ENCODE measurements around the gene LARP4B.
"Not testable (repeated sequence)": the region's sequence is repeated elsewhere in the genome, so short reads cannot be mapped to it uniquely, and the experiment has no call there.

LARP4B gene

DNA sequence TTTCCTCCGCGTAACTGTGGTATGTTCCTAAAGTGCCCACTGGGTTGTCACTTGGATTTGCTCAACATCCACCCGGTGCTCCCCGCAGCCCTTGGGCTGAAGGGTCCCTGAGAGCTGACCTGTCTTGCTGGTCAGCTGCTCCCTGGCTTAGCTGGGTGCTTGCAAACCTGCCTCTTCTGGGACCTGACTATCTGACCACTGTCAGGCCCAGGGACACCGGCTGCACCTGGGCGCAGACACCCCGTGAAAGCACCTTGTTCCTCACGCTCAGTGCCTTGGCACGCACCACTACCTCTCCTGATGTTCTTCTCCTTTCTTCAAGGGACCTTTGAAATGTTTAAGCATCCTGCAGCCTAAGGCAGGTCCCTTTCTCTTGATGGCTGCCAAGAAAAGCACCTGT lies 26.6 kb upstream of the LARP4B start:
- no peak for DNase-seq (ENCODE audit: low read depth in 2 of 2)

DNA sequence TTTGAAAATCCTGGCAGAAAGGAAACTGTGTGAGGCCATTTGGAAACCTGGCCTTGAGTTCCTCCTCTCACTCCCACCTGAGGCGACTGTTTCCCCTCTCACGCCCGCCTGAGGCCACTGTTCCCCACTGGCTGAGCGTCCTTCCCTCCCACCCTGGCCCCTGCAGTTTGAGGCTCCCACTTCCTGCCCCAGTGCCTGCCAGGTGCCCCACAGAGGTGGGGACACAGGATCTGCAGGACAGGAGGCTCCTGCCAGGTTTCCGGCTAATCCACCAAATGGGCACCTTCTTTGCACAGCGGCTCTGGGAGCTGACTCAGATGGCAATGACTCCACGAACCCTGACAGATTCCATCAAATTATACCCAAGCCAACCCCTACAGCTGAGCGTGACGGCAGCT lies 24.3 kb upstream of the LARP4B start:
- DNase-seq (ENCODE audit: low read depth in 2 of 2) = no peak

DNA sequence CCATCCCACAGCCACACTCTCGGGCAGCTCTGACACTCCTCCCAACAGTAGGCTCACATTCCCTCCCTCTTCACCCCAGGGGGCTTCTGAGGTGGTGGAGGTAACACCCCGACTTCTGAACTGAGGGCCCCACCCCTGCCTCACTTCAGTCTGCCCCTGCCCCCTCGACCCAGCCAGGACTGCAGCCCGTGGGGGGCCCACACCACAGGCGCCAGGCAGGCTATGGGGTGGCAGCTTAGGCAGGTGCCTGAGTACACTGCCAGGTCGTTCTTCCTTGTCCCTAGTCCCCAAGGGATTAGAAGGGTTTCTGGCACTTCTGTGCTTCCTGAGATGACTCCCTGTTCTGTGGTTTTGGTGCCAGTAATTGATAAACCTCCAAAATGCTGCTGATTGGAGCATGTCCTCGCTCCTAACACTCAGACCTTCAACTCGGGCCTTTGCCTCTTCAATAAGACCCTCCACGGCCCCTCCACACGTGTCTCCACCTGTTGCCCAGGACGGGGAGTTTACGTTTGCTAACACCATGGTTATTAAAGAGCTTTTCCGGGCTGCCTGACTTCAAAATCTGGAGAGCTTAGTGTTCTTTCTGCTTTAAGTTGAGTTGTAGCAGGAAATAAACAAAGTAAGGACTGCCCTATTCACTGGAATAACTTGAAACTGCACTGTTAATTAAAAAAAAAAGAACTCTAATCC lies 23.8 kb upstream of the LARP4B start:
- no peak for DNase-seq (ENCODE audit: low read depth in 2 of 2)

DNA sequence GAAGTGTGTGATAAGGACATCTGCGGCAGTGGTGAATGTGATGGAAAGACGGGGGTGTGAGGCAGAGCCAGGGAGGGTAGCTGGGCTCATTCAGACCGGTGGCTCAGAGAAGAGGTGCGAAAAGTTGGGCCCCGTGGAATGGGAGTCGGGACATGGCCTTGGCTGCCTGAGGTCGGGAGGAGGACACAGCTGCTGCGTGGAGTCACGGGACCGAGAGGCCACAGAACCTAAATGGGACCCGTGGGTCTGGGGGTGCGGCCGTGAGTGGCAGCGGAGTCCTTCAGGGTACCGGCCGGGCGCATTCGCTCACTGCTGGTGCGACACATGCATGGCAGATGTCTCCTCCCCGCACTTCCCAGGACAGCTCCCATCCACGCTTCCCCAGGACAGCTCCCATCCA lies 22.9 kb upstream of the LARP4B start:
- DNase-seq (ENCODE audit: low read depth in 2 of 2) = no peak

DNA sequence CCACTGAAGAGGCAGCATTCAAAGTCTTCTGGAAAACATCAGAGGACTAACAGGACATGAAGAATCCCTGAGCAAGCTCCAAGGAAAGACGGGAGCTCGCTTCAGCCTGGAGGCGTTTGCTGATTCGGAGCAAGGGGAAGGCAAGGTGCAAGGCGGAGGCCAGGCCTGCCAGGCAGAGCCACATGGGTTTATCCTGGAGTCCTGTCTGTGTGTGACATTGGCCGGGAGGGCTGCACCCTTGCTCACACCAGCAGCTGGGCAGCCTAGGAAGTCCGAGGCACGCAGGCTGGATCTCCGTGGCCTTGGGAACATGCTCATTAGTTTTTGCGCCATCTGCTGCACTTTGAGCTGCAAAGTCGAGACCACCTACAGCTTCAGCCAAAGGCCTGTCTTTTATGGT lies 22.3 kb upstream of the LARP4B start:
- no peak for DNase-seq (ENCODE audit: low read depth in 2 of 2)

DNA sequence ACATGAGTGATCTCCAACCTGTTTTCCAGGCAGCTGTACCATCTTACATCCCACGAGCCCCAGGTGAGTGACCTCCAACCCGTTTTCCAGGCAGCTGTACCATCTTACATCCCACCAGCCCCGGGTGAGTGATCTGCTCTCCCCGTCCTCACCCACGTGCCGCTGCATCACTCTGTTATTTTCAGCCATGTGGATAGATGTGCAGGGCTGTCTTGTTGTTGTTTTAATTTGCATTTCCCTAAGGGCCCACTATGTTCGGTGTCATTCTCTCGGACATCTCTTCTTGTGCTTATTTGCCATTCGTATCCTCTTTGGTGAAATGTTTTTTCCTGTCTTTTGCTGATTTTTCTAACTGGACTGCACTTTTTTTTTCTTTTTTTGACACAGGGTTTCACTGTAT lies 17.9 kb upstream of the LARP4B start:
- no peak for DNase-seq (ENCODE audit: low read depth in 2 of 2)

DNA sequence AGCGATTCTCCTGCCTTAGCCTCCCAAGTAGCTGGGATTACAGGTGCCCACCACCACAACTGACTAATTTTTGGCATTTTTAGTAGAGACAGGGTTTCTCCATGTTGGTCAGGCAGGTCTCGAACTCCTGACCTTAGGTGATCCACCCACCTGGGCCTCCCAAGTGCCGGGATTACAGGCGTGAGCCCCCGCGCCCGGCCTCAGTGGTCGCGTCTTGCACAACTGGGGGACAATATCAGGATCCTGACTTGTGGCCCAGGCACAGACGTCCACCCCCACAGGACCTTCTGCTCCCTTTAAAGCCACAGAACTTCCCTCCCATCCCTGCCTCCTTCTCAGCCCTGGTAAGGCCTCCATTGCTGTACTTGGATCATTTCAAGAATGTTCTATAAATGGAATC lies 16.8 kb upstream of the LARP4B start:
- no peak for DNase-seq (ENCODE audit: low read depth in 2 of 2)

DNA sequence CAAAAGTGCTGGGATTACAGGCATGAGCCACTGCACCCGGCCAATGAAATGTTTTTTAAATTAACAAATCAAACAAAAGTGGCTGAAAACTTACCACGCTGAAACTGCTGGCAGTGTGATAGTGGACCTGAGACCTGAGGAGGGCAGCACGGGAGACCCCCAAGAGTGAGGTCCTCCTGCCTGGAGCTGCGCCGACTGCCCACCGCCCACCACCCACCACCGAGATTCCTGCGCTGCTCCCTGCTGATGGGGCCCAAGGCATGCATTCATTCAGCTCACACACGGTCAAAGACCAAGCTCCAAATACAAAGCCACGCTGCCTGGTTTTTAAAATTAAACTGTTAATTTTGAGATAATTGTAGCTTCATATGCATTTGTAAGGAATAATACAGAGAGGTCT lies 16.4 kb upstream of the LARP4B start:
- DNase-seq (ENCODE audit: low read depth in 2 of 2) = no peak

DNA sequence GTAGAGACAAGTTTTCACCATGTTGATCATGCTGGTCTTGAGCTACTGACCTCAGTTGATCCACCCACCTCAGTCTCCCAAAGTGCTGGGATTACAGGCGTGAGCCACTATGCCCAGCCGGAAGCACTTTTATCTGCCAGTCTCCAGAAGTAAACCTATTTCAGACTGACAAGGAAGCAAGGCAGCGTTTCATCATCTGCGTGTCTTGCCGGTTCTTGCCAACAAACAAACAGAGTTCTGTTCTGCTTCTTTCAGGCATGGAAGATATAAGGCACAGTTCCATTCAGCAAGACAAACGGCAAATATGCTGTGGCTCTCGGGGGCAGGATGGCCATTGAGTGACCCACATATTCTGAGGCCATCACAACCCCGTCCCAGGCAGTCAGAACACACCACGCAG lies 15.5 kb upstream of the LARP4B start:
- DNase-seq (ENCODE audit: low read depth in 2 of 2) = no peak

DNA sequence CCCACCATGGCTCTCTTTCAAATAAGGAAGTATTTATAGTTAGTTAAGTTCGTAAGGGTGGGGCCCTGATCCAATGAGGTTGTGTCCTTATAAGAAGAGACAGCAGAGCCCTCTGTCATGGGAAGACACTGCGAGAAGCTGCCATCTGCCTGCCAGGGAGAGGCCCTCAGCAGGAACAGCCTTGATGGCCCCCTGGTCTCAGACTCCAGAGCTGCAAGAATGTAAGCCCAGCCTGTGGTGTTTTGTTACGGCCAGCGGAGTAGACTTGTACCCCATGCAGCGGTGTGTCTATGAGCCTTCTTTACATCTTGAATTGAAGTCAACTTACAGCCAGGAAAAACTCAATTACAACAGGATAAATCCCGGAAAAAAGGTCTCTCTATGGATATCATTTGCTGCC lies 14.3 kb upstream of the LARP4B start:
- no peak for DNase-seq (ENCODE audit: low read depth in 2 of 2)

DNA sequence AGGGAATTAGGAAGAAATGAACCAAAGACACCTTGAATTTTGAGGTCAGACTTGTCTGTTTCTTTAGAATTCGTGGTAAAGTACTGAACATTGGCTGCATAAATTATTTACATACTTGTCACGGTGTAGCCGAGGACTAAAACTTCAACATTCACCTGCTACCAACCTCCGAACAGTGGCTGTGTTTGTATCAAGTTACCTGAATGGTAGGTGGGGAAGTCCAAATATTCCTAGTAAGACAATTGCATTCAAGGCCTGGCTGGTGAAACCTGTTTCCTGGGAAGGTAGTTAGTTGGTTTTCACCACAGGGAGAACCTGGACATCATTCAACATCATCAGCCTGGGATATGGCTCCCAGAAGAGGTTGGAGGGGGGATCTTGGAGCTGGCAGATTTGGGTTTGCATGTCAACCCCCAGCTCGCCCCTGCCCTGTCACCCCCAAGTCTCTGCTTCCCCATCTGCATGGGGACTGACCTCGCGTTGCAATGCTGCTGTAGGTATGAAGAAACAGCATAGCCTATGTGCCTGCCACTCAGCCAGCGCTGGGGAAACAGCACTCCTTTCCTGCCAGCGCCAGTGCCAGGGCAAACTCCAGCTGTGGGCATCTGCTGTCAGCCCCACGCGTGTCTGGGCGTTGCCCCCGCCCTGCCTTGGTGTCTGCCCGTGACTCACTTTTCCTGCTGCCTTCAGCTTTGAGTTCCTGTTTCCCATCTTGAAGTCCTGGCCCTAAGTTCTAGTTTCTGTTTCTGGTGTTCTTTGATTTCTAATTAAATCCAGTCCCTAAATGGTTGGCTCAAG lies 12.7 kb upstream of the LARP4B start:
- no peak for DNase-seq (ENCODE audit: low read depth in 2 of 2)

DNA sequence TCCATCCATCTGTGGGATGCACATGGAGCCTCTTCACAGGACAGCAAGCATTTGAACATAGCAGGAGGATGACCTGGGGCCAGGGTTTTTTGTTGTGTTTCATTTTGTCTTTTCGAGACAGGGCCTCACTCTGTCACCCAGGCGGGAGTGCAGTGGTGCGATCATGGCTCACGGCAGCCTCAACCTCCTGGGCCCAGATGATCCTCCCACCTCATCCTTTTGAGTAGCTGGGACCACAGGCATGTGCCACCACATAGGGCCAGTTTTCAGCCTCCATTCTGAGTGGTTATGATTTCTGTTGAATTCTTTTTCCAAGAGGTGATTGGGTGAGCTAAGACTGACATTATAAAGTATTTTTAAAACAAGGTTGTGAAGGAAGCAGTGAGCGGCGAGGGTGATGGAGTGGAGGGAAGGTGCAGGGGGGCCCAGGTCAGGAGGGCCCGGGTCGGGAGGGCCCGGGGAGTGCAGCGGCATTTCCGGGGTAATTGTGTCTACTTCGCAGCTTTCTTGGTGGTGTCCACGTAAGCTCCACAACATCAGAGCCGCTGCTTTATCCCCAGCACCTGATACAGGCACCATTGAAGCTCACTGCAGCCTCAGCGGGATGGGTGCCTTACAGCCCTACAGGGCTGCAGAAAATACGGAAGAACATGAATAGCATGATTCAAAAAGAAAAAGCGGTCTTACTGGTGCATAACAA lies 12.0 kb upstream of the LARP4B start:
- DNase-seq (ENCODE audit: low read depth in 2 of 2) = no peak

DNA sequence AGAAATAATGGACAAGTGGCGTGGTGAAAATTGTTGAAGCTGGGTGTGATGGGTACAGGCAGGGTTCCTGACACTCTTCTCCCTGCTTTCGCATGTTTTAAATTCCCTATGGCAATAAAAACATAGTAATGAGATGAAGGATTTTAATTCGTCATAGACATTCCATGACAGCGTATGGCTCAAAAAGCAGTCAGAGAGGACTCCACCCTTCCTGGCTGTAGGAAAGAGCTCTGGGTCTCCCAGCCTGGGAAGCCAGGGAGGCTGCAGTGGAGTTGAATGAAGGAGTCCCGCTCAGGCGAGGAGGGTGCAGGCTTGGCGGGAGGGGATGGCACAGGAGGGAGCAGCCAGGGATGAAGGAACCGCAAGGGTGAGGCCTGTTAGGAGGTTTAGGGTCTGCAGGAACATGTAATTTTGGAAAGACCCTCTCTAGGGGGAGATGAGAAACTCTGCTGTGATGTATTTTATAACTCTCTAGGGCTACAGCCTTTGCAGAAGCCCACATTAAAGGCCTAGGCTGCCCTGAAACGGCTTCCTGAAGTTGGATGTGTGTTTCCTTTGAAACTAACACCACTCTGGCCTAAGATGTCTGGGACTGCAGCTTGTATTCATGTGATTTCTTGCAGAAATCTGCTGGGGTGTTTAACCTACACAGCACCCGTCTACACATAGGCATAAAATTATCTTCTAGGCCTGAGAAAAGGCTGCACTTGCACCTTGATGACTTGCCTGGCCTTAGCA lies 7.6 kb upstream of the LARP4B start:
- DNase-seq (ENCODE audit: low read depth in 2 of 2) = no peak

DNA sequence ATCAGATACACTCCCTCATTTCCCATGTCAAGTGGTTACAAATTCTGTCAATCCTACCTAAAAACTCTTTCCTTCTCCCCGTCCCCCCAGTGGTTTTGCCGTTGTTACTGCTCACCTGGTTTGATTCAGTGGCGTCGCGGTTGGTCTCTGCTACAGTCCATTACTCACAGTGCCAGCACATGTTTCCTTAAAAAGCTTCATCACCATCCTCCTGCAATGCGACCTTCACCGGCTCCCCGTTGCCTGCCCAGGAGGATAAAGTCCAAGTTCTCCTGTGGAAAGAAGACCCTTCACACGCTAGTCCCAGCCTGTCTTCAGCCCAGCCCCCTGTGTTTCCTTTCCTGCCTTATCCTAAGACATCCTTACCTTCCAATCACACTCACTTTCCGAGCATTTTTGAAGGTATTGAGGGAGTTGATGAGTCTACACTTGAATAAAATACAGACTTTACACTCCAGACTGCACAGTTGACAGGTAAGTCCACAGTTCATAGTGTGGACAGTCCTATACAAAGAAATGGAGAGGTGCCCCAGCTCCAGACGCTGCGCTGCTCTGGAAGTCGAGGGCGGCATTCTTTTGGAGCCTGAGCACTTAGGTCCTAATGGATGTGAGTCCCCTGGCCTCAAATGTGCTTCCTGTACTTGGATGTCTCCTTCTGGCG lies 3.4 kb upstream of the LARP4B start:
- DNase-seq (ENCODE audit: low read depth in 2 of 2) = no peak

DNA sequence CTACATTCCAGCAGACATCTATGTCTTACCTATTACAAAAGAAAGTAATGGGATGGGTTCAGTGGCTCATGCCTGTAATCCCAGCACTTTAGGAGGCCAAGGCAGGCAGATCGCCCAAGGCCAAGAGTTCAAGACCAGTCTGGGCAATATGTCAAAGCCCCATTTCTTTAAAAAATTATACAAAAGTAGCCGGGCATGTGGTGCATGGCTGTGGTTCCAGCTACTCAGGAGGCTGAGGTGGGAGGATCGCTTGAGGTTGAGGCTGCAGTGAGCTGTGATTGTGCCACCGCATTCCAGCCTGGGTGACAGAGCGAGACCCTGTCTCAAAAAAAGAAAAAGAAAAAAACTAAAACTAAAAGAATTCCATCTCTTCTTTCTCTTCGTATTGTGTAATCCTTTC lies 2.7 kb upstream of the LARP4B start:
- DNase-seq (ENCODE audit: low read depth in 2 of 2) = not testable (repeated sequence)

DNA sequence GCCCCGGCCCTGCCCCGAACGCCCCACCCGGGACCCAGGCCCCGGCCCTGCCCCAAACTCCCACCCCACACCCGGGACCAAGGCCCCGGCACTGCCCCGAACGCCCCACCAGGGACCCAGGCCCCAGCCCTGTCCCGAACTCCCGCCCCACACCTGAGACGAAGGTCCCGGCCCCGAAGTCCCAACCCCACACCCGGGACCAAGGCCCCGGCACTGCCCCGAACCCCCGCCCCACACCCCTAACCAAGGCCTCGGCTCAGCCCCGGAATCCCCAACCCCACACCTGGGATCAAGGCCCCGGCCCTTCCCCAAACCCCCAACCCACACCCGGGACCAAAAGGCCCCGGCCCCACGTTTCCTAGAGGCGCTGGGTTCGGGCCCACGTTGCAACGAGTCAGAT lies 1.1 kb upstream of the LARP4B start:
- no peak for DNase-seq (ENCODE audit: low read depth in 2 of 2)

DNA sequence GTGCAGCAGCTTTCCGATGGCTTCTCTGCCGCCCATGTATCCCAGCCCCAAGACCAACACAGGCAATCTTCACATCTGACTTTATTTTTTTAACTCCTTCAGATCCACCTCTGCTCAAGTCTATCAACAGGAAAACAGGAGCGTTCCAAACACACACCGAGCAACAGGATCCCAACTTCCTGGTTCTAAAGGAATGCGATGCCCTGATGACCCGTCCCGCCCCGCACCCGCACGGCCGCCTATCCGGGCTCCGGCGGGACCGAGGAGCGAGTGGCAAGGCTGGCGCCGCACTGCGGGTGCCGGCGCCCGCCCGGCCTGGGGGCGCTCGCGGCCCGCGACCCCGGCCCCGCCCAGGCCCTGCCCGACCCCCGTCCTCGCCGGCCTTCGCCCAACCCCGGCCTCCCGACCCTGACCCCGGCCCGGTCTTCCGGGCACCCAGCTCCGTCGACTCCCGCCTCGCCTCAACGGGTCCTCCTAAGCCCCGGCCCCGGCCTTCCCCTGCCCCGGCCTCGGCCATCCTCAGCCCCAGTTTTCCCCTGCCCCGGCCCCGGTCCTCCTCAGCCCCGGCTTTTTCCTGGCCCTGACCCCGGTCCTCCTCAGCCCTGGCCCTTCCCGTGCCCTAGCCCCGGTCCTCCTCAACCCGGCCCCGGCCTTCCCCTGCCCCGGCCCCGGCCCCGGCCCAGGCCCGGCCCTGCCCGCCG lies 730 bp downstream of the LARP4B start:
- DNase-seq (ENCODE audit: low read depth in 2 of 2) = no peak

DNA sequence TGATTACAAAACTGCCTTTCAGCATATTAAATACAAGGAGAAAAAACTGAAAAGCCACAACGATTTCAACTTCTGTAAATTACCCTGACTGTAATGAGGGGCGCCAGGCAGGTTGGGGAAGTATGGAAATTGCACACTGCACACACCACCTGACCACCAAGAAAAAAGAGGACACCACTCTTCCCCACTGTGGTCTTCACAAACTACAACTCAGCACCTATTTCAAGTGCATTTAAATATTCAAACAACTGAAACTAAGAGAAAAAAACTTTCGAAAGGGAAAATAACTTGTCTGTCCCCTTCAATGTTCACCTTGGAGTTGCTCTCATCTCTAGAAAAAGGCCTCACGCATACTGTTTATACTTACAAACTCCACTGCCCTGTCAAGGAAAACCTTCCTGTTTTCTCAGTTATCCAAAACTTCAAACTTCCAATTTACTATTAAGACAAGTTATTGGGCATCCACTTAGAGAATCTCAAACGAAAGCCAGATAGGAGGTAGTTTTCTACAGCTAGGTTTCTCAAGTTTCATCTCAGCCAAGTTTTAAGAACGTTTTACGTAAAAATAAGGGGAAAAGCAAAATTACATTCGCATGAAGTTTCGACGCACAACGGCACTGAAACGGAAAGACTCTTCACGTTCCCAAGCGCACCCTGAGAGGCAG lies 1.4 kb downstream of the LARP4B start:
- DNase-seq (ENCODE audit: low read depth in 2 of 2) = no peak

DNA sequence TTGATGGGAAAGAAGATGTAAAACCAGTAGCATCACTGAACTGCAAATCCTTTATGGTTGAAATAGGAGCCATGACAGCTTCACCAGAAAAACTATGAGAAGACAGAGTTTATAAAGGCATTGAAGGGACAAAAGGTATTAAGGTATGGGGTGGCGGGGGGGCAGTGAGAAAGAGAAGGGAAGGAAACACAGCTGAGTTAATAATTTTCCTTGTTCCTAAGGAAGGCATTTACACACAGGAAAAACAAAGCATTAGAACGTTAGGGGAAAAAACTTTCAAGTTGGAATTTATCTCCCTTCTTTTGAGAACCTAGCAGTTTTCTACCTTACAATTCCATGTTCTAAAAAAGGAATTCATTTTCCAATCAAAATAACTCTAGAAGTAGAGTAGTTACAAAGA lies 4.4 kb downstream of the LARP4B start:
- DNase-seq (ENCODE audit: low read depth in 2 of 2) = no peak

DNA sequence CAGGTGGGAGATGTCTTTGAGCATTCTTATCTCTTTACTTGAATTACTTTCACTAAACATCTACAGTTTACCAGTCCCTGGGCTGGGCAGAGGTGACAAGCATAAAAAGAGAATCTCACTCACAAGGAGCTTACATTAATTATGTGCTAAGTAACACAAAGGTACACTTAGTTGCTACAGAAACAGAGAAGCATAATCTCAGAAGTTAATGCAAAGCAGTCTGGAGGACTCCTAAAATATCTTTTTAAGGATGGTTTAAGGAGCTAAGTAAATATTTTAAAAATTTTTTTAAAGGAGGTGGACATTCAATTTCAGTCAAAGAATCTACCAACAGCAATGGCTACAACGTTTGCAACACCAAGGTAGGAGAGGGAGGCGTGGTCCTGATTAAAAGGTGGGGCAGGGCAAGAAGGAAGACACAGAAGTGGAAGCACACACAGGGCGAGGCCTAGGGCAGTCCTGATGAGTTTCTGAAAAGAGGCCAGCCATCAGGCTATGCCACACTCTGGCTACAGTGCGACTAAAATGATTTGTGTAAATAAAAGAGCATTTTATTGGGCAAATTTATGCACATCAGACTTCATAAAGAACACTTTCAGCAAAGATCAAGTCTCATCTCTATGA lies 5.3 kb downstream of the LARP4B start:
- no peak for DNase-seq (ENCODE audit: low read depth in 2 of 2)

All from stimulated activated CD4-positive, alpha-beta T cell treated with anti-CD3 and anti-CD28 coated beads, Interleukin-15, amount 100 ng/mL, for 48 hours (primary cell).